Pancreas (tissue), 10 donors: ENCODE measurements around the gene NGFR. TPM values are rescaled to one million over a fixed set of nuclear protein-coding genes. Genes with fewer than 3 reads are reported as not detected.
A peak's percentile ranks its signal among the peaks of the same experiment; 100 is the strongest.

ENCODE experiments used
- ATAC-seq, 4 donors: fragments of 200-7000 bp; cut with Tn5 transposase; one replicate each; pipeline versions ENCODE4 v1.8.0 to v1.9.1; 2020; ENCODE audit warnings: mild to moderate bottlenecking in 4 of 4, moderate library complexity in 4 of 4
- DNase-seq, 6 donors: peaks; one replicate each; pipeline ENCODE4 v3.0.0-alpha.2; 2020
- FAIRE-seq: peaks from 2 replicates; lab custom pipeline; 2012; peaks lifted over from hg19 to GRCh38; lab: Jason Lieb, UNC
- H3K27ac ChIP-seq, 4 donors: fragments of 200-600 bp; sonication (generic); 1 replicate in 3 of 4; 2 replicates in 1 of 4; pipeline versions ENCODE4 v1.5.0 to v1.8.0; 2020
- H3K27me3 ChIP-seq, 4 donors: fragments of 200-600 bp; one replicate each; pipeline ENCODE4 v1.8.0; 2021
- H3K36me3 ChIP-seq, 3 donors: fragments of 200-600 bp; sonication (generic) in 1 of 3; one replicate each; pipeline versions ENCODE4 v1.5.0 to v1.8.0; 2020 to 2021
- H3K4me1 ChIP-seq, 3 donors: fragments of 200-600 bp; one replicate each; pipeline ENCODE4 v1.8.0; 2021
- H3K4me3 ChIP-seq, 4 donors: fragments of 200-600 bp; sonication (generic) in 2 of 4; one replicate each; pipeline versions ENCODE4 v1.5.0 to v1.8.0; 2020 to 2021
- H3K9me3 ChIP-seq, 4 donors: fragments of 200-600 bp; one replicate each; pipeline ENCODE4 v1.8.0; 2021
- WGBS, 2 donors: extraction: QIAGEN DNeasy Blood & Tissue Kit; methylation state at CpG; one replicate each; pipeline ENCODE4 v1.1.7; 2013; 5-methylcytosine and 5-hydroxymethylcytosine counted together
- intact Hi-C, 3 donors: fragments of 100-400 bp; cut with DNase I; formaldehyde crosslinking; loops; one replicate each; pipeline versions ENCODE4 v1.11.1 to v1.14.2; 2022
- polyA plus RNA-seq, 2 donors: library from polyadenylated mRNA; stranded (reverse); fragments of 200-250 nt; gene quantifications; one replicate each; pipeline ENCODE4 v1.2.3, GENCODE V29; 2013
- total RNA-seq, 6 donors: library from RNA; stranded (reverse); fragmentation: NEBNext Ultra II Directional in 4 of 6; extraction: Animal tissue kit (Norgen Biotek cat#: 25700) in 4 of 6; gene quantifications; one replicate each; pipeline versions ENCODE4 v1.2.1 to v1.2.4, GENCODE V29; 2021 to 2023
- TF ChIP-seq, protein P1 (sequence below), 4 donors: fragments of 200-600 bp; sonication (generic) in 3 of 4; IDR thresholded peaks; one replicate each; pipeline versions ENCODE4 v1.5.0 to v1.8.0; 2021; ENCODE audit warnings: antibody characterized with exemption in 4 of 4
- donor health status: healthy with polysubstance abuse.
- donor health status: DM: no; HTN: no; CAD: no; lungs with moderate emphysema.
- donor health status: DM: no; HTN: no; CAD: no.
- donor health status: control.
- donor health status: control.
- donor health status: Bipolar disorder and iron deficiency.
- donor health status: DM: yes; HTN: yes; CAD: no.
- donor health status: DM: no; HTN: no; CAD: no.
- donor health status: DM: no; HTN: no; CAD: no.
- donor health status: DM: yes; HTN: yes; CAD: no.

Gene NGFR
- total and polyA plus RNA-seq, 8 donors = 1.1 to 19.0 (median 4.7) TPM

DNA sequence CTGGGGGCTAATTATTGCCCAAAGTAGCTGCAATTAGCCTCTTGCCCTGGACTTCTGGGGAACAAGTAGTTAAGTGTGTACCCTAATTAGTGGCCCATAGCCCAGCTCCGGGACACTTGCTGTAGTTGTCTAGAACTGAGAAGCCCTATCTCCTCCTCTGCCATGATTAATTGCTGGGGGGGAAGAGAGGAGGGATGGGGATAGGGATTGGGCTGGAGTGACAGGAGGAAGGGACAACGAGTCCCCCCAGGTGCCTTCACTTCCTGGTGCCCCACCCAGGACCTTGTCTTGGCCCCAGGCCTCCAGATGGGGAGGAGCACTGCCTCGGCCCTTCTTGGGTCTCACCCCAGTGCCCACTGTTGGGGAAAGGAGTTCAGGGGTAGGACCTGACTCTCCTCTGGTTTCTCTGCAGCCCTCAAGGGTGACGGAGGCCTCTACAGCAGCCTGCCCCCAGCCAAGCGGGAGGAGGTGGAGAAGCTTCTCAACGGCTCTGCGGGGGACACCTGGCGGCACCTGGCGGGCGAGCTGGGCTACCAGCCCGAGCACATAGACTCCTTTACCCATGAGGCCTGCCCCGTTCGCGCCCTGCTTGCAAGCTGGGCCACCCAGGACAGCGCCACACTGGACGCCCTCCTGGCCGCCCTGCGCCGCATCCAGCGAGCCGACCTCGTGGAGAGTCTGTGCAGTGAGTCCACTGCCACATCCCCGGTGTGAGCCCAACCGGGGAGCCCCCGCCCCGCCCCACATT is 17.4 kb downstream of the NGFR start:
- Histone ChIP-seq H3K4me1 (peaks cover 5 to 11% (median 6%) of the 10 kb centered on the region in 3 donors), H3K27me3 (no peaks in the 10 kb centered on the region), H3K9me3 (no peaks in the 10 kb centered on the region), H3K4me3 (no peak overlapping the region), H3K27ac (no peak overlapping the region), H3K36me3 (no peaks in the 10 kb centered on the region)
- DNase-seq (peak in 1 of 6 donors; percentile 48), ATAC-seq (no peak), FAIRE-seq (no peak)
- WGBS, 2 donors = 82 to 88% methylated on average over 21 to 26 of the region's 26 CpGs
- intact Hi-C loops = no loop called here
- TF ChIP-seq, protein P1, sequence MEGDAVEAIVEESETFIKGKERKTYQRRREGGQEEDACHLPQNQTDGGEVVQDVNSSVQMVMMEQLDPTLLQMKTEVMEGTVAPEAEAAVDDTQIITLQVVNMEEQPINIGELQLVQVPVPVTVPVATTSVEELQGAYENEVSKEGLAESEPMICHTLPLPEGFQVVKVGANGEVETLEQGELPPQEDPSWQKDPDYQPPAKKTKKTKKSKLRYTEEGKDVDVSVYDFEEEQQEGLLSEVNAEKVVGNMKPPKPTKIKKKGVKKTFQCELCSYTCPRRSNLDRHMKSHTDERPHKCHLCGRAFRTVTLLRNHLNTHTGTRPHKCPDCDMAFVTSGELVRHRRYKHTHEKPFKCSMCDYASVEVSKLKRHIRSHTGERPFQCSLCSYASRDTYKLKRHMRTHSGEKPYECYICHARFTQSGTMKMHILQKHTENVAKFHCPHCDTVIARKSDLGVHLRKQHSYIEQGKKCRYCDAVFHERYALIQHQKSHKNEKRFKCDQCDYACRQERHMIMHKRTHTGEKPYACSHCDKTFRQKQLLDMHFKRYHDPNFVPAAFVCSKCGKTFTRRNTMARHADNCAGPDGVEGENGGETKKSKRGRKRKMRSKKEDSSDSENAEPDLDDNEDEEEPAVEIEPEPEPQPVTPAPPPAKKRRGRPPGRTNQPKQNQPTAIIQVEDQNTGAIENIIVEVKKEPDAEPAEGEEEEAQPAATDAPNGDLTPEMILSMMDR (IDR thresholded peaks at IDR 0.05) = no peak

DNA sequence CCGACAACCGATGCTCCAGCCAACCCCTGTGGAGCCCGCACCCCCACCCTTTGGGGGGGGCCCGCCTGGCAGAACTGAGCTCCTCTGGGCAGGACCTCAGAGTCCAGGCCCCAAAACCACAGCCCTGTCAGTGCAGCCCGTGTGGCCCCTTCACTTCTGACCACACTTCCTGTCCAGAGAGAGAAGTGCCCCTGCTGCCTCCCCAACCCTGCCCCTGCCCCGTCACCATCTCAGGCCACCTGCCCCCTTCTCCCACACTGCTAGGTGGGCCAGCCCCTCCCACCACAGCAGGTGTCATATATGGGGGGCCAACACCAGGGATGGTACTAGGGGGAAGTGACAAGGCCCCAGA is 17.9 kb downstream of the NGFR start:
- H3K4me3 ChIP-seq = no peak overlapping the region
- H3K27me3 ChIP-seq = no peaks in the 10 kb centered on the region
- H3K36me3 ChIP-seq = no peaks in the 10 kb centered on the region
- TF ChIP-seq, protein P1 (IDR thresholded peaks at IDR 0.05) = no peak
- no peaks in the 10 kb centered on the region for H3K9me3 ChIP-seq
- no peak overlapping the region for H3K27ac ChIP-seq
- peaks cover 5 to 11% (median 6%) of the 10 kb centered on the region in 3 donors for H3K4me1 ChIP-seq
- WGBS, 2 donors = 71 to 80% methylated on average over 6 of the region's 6 CpGs
- no peak for FAIRE-seq
- no peak for ATAC-seq
- peak in 1 of 6 donors; percentile 49 for DNase-seq
- intact Hi-C loops = no loop called here

DNA sequence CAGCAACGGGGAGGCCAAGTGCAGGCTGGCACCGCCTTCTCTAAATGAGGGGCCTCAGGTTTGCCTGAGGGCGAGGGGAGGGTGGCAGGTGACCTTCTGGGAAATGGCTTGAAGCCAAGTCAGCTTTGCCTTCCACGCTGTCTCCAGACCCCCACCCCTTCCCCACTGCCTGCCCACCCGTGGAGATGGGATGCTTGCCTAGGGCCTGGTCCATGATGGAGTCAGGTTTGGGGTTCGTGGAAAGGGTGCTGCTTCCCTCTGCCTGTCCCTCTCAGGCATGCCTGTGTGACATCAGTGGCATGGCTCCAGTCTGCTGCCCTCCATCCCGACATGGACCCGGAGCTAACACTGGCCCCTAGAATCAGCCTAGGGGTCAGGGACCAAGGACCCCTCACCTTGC is 18.5 kb downstream of the NGFR start:
- Histone ChIP-seq H3K9me3 (no peaks in the 10 kb centered on the region), H3K27me3 (no peaks in the 10 kb centered on the region), H3K4me1 (peaks cover 5 to 11% (median 6%) of the 10 kb centered on the region in 3 donors), H3K36me3 (no peaks in the 10 kb centered on the region), H3K4me3 (no peak overlapping the region), H3K27ac (no peak overlapping the region)
- ATAC-seq (no peak), DNase-seq (no peak), FAIRE-seq (no peak)
- intact Hi-C loops = no loop called here
- 84 to 92% methylated on average over 8 of the region's 8 CpGs for WGBS, 2 donors
- TF ChIP-seq, protein P1 (IDR thresholded peaks at IDR 0.05) = no peak

DNA sequence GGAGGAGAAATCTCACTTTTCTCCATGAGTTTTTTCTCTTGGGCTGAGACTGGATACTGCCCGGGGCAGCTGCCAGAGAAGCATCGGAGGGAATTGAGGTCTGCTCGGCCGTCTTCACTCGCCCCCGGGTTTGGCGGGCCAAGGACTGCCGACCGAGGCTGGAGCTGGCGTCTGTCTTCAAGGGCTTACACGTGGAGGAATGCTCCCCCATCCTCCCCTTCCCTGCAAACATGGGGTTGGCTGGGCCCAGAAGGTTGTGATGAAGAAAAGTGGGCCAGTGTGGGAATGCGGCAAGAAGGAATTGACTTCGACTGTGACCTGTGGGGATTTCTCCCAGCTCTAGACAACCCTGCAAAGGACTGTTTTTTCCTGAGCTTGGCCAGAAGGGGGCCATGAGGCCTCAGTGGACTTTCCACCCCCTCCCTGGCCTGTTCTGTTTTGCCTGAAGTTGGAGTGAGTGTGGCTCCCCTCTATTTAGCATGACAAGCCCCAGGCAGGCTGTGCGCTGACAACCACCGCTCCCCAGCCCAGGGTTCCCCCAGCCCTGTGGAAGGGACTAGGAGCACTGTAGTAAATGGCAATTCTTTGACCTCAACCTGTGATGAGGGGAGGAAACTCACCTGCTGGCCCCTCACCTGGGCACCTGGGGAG is 19.1 kb downstream of the NGFR start:
- TF ChIP-seq, protein P1 (IDR thresholded peaks at IDR 0.05) = no peak
- peak overlapping the region in 2 of 4 donors; percentile 50 to 71 for H3K27ac ChIP-seq
- no peaks in the 10 kb centered on the region for H3K27me3 ChIP-seq
- no peaks in the 10 kb centered on the region for H3K9me3 ChIP-seq
- intact Hi-C loops = no loop called here
- H3K36me3 ChIP-seq = no peaks in the 10 kb centered on the region
- H3K4me1 ChIP-seq = peaks cover 5 to 11% (median 6%) of the 10 kb centered on the region in 3 donors
- H3K4me3 ChIP-seq = no peak overlapping the region
- peak in 1 of 6 donors; percentile 44 for DNase-seq
- ATAC-seq = peak in 3 of 4 donors; percentile 8 to 27 (median 17)
- 84 to 92% methylated on average over 15 of the region's 15 CpGs for WGBS, 2 donors
- FAIRE-seq = no peak
